Measurements from ENCODE around the gene MARK3. TPM values are rescaled to one million over a fixed set of nuclear protein-coding genes. Genes with fewer than 3 reads are reported as not detected.

Gene MARK3
- total RNA-seq, result 100 to 1,000 TPM in 1 of 4 donors, 10 to 100 TPM in 3; 61.7 to 115 (median 76.2) TPM

DNA sequence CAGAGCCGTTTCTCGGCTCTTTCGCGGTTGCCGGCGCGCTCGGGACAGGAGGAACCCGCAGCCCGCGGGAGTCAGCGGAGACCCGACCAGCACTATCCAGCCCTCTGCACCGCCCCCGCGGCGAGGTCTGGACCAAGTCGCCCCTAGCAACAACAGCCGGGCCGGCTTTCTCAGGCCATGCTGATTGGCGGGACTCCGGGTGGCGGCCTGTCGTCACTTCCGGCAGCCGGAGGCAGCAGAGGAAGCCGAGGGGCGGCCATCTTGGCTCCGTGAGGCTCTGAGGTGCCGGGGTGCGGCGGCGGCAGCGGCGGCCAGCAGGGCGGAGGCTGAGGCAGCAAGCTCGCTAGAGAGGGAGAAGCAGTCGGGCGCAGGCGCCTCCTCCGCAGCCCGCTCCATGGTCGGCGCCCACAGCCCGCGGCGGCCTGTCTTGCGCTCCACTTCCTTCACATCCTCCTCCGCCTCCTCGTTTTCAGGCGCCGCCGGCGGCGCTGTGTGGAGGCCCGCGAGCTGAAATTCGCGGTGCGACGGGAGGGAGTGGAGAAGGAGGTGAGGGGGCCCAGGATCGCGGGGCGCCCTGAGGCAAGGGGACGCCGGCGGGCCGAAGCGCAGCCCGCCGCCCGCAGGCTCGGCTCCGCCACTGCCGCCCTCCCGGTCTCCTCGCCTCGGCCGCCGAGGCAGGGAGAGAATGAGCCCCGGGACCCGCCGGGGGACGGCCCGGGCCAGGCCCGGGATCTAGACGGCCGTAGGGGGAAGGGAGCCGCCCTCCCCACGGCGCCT is at the start of gene MARK3:
Gene MARK3 (plus strand): TSS at position 264 of the 777 bp plus-strand sequence. CDS start 615 bp downstream, outside the sequence.
- TF ChIP-seq, protein P1, sequence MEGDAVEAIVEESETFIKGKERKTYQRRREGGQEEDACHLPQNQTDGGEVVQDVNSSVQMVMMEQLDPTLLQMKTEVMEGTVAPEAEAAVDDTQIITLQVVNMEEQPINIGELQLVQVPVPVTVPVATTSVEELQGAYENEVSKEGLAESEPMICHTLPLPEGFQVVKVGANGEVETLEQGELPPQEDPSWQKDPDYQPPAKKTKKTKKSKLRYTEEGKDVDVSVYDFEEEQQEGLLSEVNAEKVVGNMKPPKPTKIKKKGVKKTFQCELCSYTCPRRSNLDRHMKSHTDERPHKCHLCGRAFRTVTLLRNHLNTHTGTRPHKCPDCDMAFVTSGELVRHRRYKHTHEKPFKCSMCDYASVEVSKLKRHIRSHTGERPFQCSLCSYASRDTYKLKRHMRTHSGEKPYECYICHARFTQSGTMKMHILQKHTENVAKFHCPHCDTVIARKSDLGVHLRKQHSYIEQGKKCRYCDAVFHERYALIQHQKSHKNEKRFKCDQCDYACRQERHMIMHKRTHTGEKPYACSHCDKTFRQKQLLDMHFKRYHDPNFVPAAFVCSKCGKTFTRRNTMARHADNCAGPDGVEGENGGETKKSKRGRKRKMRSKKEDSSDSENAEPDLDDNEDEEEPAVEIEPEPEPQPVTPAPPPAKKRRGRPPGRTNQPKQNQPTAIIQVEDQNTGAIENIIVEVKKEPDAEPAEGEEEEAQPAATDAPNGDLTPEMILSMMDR (IDR thresholded peaks at IDR 0.05; ENCODE audit: low read depth), result no peak

DNA sequence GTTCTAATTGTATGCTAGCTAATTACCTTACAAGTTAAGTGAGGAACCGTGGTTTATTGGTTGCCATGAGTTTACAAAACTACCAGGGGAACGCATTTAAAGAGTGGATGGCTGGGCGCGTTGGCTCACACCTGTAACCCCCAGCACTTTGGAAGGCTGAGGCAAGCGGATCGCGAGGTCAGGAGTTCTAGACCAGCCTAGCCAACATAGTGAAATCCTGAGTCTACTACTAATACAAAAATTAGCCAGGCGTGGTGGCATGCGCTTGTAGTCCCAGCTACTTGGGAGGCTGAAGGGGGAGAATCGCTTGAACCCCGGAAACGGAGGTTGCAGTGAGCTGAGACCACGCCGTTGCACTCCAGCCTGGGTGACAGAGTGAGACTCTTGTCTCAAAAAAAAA is 49.0 kb upstream of the MARK3 start:
- TF ChIP-seq, protein P1 (IDR thresholded peaks at IDR 0.05; ENCODE audit: low read depth), result no peak

DNA sequence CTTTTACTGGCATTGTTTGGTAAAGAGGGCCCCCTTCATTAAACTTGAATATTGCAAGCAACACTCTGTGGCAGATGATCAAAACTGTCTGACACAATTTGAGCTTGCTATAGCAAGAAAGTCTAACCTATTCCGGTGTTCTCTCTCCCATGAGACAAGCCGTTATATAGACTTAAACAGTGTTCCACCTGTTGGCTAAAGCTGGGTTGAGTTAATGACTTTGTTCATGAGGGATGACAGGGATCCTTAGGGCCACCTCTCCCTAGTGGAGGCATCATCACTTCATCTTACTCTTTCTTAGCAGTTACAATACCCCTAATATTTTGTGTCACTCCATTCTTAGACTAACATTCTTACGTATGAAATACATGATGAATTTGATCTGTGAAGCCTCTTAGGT is 47.4 kb upstream of the MARK3 start:
- TF ChIP-seq, protein P1 (IDR thresholded peaks at IDR 0.05; ENCODE audit: low read depth), result no peak

DNA sequence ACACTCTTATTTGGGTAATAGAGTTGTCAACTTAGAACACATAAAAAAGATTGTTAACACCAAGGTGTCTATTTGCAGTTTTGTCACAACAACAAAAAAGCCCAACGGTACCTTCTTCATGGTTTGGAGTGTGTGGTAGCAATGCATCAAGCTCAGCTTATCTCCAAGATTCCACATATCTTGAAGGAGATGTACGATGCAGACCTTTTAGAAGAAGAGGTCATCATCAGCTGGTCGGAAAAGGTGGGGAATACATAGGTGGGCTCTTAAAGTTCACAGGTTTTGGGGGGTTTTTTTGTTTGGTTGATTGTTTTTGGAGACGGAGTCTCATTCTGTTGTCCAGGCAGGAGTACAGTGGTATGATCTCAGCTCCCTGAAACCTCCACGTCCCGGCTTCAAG is 45.7 kb upstream of the MARK3 start:
- TF ChIP-seq, protein P1 (IDR thresholded peaks at IDR 0.05; ENCODE audit: low read depth), result no peak

DNA sequence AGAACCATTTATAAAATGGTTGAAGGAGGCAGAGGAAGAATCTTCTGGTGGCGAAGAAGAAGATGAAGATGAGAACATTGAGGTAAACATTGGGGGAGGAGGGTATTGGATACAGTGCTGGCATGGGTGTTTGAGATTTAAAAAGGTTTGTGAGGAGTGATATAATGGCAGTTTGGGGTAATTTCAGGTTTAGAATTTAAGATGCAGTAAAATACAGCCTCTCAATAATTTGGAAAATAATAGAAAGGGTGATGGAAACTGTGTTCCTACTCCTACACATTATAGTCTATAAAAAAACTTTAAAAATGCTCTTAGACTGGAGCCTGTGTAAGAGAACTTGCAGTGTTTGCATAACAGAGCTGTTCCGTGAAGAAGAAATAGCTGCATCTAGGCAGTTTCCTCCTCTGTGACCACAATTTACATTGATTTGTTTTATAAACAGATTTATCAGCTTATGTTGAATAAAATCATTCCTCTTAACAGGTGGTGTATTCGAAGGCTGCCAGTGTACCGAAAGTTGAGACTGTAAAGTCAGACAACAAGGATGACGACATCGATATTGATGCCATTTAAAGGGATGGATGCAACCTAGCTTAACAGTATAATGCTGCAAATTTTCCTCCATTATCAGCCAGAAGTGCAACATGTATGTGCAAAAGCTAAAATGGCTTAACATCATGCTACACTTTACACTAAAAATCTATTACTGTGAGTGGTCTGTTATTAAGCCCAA is 44.6 kb upstream of the MARK3 start:
- TF ChIP-seq, protein P1 (IDR thresholded peaks at IDR 0.05; ENCODE audit: low read depth), result no peak

DNA sequence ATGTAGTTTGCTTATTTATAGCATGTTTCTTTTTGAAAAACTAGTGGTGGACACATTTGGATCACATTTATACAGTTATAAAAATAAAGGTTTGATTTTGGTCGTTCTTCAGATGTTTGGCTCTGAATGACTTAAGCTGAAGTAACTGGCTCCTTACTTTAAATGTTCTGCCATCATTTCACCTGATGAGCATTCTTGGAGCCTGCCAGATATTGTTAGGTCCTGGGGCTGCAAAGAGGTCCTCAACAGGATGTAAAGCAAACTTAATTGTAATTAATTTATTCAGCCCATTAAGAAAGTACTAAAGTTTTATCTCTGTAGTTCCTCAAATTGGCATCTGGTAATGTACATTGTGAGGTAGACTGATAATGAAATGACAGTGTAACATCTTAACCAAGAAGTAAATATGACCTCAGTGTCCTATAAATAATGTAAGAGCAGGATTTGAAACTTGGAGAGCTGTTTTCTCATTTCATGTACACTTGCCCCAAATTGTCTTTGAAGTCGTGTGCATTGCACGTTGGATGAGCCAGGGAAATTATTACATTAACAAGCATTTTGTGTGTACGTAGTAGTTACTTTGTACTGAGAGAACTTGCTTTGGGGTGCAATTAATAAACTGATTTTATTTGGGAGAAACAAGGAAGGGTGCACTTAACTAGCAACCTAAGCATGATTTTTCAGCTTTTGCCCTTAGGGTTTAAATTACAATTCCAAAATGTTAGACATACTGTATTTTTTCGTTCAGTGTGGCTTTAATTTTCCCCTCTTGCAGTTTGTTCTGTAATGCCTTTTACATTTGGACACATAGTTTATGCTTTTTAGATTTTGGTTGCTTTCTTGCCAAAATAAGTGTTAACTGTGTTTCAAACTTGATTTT is 43.7 kb upstream of the MARK3 start:
- TF ChIP-seq, protein P1 (IDR thresholded peaks at IDR 0.05; ENCODE audit: low read depth), result no peak
